ENCODE results near the gene EPB41L4A. TPM values are rescaled to one million over a fixed set of nuclear protein-coding genes. Genes with fewer than 3 reads are reported as not detected.
"Not testable (repeated sequence)": the region's sequence is repeated elsewhere in the genome, so short reads cannot be mapped to it uniquely, and the experiment has no call there.

EPB41L4A gene
- polyA plus RNA-seq (ENCODE audit: insufficient read length in 3 of 3) = 10 to 100 TPM; 20.4 to 23.7 (median 23.0) TPM

GRCh38 chr5:112419164-112419985 lies at the start of gene EPB41L4A:
EPB41L4A (minus strand) TSS chr5:112419277; CDS start chr5:112419039, 238 bp downstream.
- peak in 2 of 3 donors; percentile 53 to 56 for DNase-seq (ENCODE audit: low read depth in 3 of 3, low spot score in 2 of 3)

GRCh38 chr5:112467485-112467884 lies 48.4 kb upstream of the EPB41L4A start:
- no peak for DNase-seq (ENCODE audit: low read depth in 3 of 3, low spot score in 2 of 3)

- not testable (repeated sequence) for DNase-seq (ENCODE audit: low read depth in 3 of 3, low spot score in 2 of 3)
Measured at GRCh38 chr5:112466261-112466660, 47.2 kb upstream of the EPB41L4A start.

- not testable (repeated sequence) for DNase-seq (ENCODE audit: low read depth in 3 of 3, low spot score in 2 of 3)
Measured at GRCh38 chr5:112447187-112447760, 28.2 kb upstream of the EPB41L4A start.

- no peak for DNase-seq (ENCODE audit: low read depth in 3 of 3, low spot score in 2 of 3)
Measured at GRCh38 chr5:112445626-112446350, 26.7 kb upstream of the EPB41L4A start.

GRCh38 chr5:112443932-112444331 lies 24.9 kb upstream of the EPB41L4A start:
- DNase-seq (ENCODE audit: low read depth in 3 of 3, low spot score in 2 of 3) = not testable (repeated sequence)

GRCh38 chr5:112440031-112440430 lies 21.0 kb upstream of the EPB41L4A start:
- DNase-seq (ENCODE audit: low read depth in 3 of 3, low spot score in 2 of 3) = no peak

- DNase-seq (ENCODE audit: low read depth in 3 of 3, low spot score in 2 of 3) = no peak
Measured at GRCh38 chr5:112436144-112436543, 17.1 kb upstream of the EPB41L4A start.

- DNase-seq (ENCODE audit: low read depth in 3 of 3, low spot score in 2 of 3) = no peak
Measured at GRCh38 chr5:112434641-112435040, 15.6 kb upstream of the EPB41L4A start.

GRCh38 chr5:112426202-112426601 lies 7.1 kb upstream of the EPB41L4A start:
- not testable (repeated sequence) for DNase-seq (ENCODE audit: low read depth in 3 of 3, low spot score in 2 of 3)

- DNase-seq (ENCODE audit: low read depth in 3 of 3, low spot score in 2 of 3) = peak in 2 of 3 donors; percentile 75 to 79
Measured at GRCh38 chr5:112419986-112420864, 1.1 kb upstream of the EPB41L4A start.

GRCh38 chr5:112418659-112419163 lies 366 bp downstream of the EPB41L4A start:
- DNase-seq (ENCODE audit: low read depth in 3 of 3, low spot score in 2 of 3) = peak in 2 of 3 donors; percentile 15 to 29

- peak in 2 of 3 donors; percentile 30 to 41 for DNase-seq (ENCODE audit: low read depth in 3 of 3, low spot score in 2 of 3)
Measured at GRCh38 chr5:112417931-112418658, 982 bp downstream of the EPB41L4A start.

GRCh38 chr5:112415552-112415951 lies 3.5 kb downstream of the EPB41L4A start:
- DNase-seq (ENCODE audit: low read depth in 3 of 3, low spot score in 2 of 3) = no peak

- DNase-seq (ENCODE audit: low read depth in 3 of 3, low spot score in 2 of 3) = no peak
Measured at GRCh38 chr5:112413611-112414010, 5.5 kb downstream of the EPB41L4A start.

- no peak for DNase-seq (ENCODE audit: low read depth in 3 of 3, low spot score in 2 of 3)
Measured at GRCh38 chr5:112412346-112412745, 6.7 kb downstream of the EPB41L4A start.

- DNase-seq (ENCODE audit: low read depth in 3 of 3, low spot score in 2 of 3) = no peak
Measured at GRCh38 chr5:112411903-112412302, 7.2 kb downstream of the EPB41L4A start.

- no peak for DNase-seq (ENCODE audit: low read depth in 3 of 3, low spot score in 2 of 3)
Measured at GRCh38 chr5:112407666-112408065, 11.4 kb downstream of the EPB41L4A start.

- DNase-seq (ENCODE audit: low read depth in 3 of 3, low spot score in 2 of 3) = no peak
Measured at GRCh38 chr5:112407240-112407639, 11.8 kb downstream of the EPB41L4A start.

Data from right renal cortex interstitium (tissue), 3 donors.